Astrocyte (in vitro differentiated cells and primary cell): ENCODE measurements around the gene GDI2.

ENCODE experiments used
- CTCF ChIP-seq: IDR thresholded peaks from 2 replicates; pipeline ENCODE4 v1.5.1; 2011; ENCODE audit warnings: low read depth, mild to moderate bottlenecking, inconsistent platforms, low read length, moderate library complexity; ENCODE audit not compliant: insufficient read depth
- EZH2 ChIP-seq: IDR thresholded peaks from 2 replicates; pipeline ENCODE4 v1.6.1; 2012; ENCODE audit warnings: mild to moderate bottlenecking, low read length, inconsistent platforms; ENCODE audit not compliant: insufficient read depth

- no peak for TF ChIP-seq CTCF
- TF ChIP-seq EZH2: no peak
These were observed 46.8 kb upstream of the GDI2 start for GRCh38 chr10:5860066-5860465.
